Stimulated activated CD8-positive, alpha-beta memory T cell treated with anti-CD3 and anti-CD28 coated beads, Interleukin-7, amount 100 ng/mL, for 48 hours (primary cell): ENCODE results near the gene ADORA2B.
A peak's percentile ranks its signal among the peaks of the same experiment; 100 is the strongest.
"Not testable (repeated sequence)": the region's sequence is repeated elsewhere in the genome, so short reads cannot be mapped to it uniquely, and the experiment has no call there.

Experiments
- DNase-seq, 2 donors: peaks; one replicate each; pipeline ENCODE4 v3.0.0-alpha.2; 2020; ENCODE audit warnings: low read depth in 1 of 2; ENCODE audit errors: extremely low read depth in 1 of 2

Gene ADORA2B

GRCh38 chr17:15979013-15979412 lies 34.1 kb downstream of the ADORA2B start:
- DNase-seq, result not testable (repeated sequence)

GRCh38 chr17:15981208-15981607 lies 36.3 kb downstream of the ADORA2B start:
- DNase-seq, result peak in 1 of 2 donors; percentile 27

- no peak for DNase-seq
These were observed 37.0 kb downstream of the ADORA2B start for GRCh38 chr17:15981646-15982580.

GRCh38 chr17:15996322-15996721 lies 51.4 kb downstream of the ADORA2B start:
- DNase-seq, result no peak

- DNase-seq, result no peak
These were observed 53.2 kb downstream of the ADORA2B start for GRCh38 chr17:15998031-15998562.

- DNase-seq, result peak; percentile 95
These were observed 54.4 kb downstream of the ADORA2B start, which contains the start of the genes TTC19 and ZSWIM7 for GRCh38 chr17:15999141-15999973. TSS of gene TTC19 (plus strand) at chr17:15999824. CDS start at chr17:15999849, 25 bp downstream. TSS of gene ZSWIM7 (minus strand) at chr17:15999704. CDS start at chr17:15999594, 110 bp downstream.

GRCh38 chr17:15999974-16000827 lies 55.3 kb downstream of the ADORA2B start:
- DNase-seq, result no peak

- no peak for DNase-seq
These were observed 56.4 kb downstream of the ADORA2B start for GRCh38 chr17:16001226-16001897.

GRCh38 chr17:16002708-16003260 lies 57.9 kb downstream of the ADORA2B start:
- no peak for DNase-seq

- DNase-seq, result no peak
These were observed 58.9 kb downstream of the ADORA2B start for GRCh38 chr17:16003841-16004240.

- DNase-seq, result no peak
These were observed 60.7 kb downstream of the ADORA2B start for GRCh38 chr17:16005636-16006035.

GRCh38 chr17:16007439-16007838 lies 62.5 kb downstream of the ADORA2B start:
- DNase-seq, result no peak

- no peak for DNase-seq
These were observed 69.0 kb downstream of the ADORA2B start for GRCh38 chr17:16013943-16014407.

GRCh38 chr17:16019347-16019746 lies 74.4 kb downstream of the ADORA2B start:
- DNase-seq, result no peak

- DNase-seq, result no peak
These were observed 79.0 kb downstream of the ADORA2B start for GRCh38 chr17:16023881-16024280.

- no peak for DNase-seq
These were observed 80.3 kb downstream of the ADORA2B start for GRCh38 chr17:16025202-16025601.
